Fibroblast of mammary gland (primary cell): ENCODE measurements around the gene GAL3ST3.

Experiments used
- DNase-seq: peaks from one replicate; pipeline ENCODE4 v3.0.0-alpha.2; 2010; ENCODE audit warnings: low read depth
- H3K4me3 ChIP-seq: 2 replicates; pipeline ENCODE4 v1.5.1; 2011; ENCODE audit warnings: low read depth, mild to moderate bottlenecking, low read length, moderate library complexity; ENCODE audit not compliant: control insufficient read depth
- TF ChIP-seq, protein P1 (sequence below): conservative IDR thresholded peaks from 2 replicates; pipeline ENCODE4 v1.5.1; 2011; ENCODE audit warnings: low read depth, low read length, inconsistent platforms; ENCODE audit not compliant: control insufficient read depth, insufficient read depth

Gene GAL3ST3

DNA sequence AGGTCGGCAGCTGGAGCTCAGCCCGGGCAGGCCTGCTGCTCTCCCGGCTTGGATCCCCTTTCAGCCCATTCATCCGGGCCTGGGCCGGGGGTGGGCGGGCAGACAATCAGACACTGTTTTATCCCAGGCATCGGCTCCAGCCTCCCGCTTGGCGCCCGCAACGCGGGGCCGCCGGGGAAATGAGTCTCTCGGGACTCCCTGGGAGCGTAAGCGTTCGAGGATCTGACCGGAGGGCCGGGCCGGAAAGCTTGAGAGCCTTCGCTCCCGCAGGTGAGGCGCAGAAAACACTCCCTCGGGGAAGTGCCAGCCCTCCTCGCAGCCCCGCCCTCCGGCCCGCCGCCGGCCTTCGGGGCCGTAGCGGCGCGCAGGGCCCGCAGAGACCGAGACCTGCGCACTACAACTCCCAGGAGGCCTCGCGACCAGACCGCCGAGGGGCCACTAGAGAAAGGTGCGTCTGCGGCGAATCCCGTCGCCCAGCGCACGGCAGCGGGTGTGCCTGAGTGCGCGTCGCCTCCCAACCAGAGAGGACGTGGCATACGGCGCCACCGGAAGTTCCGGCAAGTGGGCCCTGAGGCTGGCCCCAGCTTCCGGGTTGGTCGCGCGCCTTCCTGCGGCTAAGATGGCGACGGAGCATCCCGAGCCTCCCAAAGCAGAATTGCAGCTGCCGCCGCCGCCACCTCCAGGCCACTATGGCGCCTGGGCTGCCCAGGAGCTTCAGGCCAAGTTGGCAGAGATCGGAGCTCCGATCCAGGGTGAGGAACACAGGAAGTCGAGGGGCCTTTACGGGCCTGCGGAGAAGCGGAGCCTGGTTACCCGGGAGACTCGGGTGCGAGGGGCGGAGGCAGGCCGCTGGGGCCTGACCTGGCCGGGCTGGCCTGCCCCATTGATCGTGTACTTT lies 3.1 kb upstream of the GAL3ST3 start, which contains the start of gene SF3B2:
SF3B2 (plus strand) TSS at position 599 of the 898 bp plus-strand sequence; CDS start at position 620, 21 bp downstream.
- peak; percentile 96 for DNase-seq
- TF ChIP-seq, protein P1, sequence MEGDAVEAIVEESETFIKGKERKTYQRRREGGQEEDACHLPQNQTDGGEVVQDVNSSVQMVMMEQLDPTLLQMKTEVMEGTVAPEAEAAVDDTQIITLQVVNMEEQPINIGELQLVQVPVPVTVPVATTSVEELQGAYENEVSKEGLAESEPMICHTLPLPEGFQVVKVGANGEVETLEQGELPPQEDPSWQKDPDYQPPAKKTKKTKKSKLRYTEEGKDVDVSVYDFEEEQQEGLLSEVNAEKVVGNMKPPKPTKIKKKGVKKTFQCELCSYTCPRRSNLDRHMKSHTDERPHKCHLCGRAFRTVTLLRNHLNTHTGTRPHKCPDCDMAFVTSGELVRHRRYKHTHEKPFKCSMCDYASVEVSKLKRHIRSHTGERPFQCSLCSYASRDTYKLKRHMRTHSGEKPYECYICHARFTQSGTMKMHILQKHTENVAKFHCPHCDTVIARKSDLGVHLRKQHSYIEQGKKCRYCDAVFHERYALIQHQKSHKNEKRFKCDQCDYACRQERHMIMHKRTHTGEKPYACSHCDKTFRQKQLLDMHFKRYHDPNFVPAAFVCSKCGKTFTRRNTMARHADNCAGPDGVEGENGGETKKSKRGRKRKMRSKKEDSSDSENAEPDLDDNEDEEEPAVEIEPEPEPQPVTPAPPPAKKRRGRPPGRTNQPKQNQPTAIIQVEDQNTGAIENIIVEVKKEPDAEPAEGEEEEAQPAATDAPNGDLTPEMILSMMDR, result no peak
- H3K4me3 ChIP-seq, result peak within 1 kb of the TSS; percentile 98

DNA sequence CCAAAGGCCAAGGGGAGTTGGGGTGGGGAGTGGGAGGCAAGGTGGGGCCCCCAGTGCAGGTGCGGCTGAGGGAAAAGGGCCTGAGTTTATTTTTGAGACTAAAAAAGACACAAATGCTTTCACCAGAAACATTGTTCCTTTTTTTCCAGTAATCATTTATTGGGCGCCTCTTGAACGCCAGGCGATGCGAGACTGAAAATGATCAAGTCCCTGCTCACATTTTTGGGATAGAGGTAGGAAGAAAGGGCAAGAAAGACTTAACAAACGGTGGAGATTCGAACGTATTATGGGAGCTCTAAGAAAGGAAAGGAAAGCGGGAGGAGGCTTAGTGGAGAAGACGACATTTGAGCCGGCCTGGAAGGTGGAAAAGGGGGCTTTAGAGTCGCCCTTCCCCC lies 2.4 kb upstream of the GAL3ST3 start:
- TF ChIP-seq, protein P1, result no peak
- no peak for DNase-seq
- H3K4me3 ChIP-seq, result peak overlapping the region; percentile 98

DNA sequence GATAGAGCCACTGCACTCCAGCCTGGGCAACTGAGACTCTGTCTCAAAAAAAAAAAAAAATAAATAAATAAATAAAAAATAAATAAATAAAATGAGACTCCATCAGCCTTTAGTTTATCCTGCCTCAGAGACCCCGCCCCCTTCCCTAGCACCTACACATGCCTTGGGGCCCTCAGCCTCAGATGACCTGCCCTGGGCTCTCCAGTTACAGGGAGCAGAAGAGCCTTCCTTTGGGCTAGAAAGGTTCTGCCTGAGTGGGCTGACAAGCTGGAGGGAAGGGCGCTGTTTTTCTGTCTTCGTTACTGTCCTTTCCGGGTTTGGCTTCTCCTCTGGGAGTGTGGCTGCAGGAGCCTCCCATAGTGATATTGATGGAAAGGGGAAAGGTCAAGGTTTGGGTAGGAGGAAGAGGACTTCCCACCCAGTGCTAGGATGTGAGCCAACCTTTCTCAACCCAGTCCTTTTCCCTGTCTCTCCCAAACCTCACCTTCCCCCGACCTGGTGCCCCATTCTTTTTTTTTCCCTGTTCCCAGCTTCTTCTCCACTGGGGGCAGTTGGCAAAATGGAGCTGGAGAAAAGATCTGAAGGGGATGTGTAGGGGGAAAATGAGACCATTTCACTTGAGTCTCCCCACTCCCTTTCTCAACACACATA lies 1.7 kb upstream of the GAL3ST3 start:
- TF ChIP-seq, protein P1, result no peak
- no peak for DNase-seq
- no peak overlapping the region for H3K4me3 ChIP-seq

DNA sequence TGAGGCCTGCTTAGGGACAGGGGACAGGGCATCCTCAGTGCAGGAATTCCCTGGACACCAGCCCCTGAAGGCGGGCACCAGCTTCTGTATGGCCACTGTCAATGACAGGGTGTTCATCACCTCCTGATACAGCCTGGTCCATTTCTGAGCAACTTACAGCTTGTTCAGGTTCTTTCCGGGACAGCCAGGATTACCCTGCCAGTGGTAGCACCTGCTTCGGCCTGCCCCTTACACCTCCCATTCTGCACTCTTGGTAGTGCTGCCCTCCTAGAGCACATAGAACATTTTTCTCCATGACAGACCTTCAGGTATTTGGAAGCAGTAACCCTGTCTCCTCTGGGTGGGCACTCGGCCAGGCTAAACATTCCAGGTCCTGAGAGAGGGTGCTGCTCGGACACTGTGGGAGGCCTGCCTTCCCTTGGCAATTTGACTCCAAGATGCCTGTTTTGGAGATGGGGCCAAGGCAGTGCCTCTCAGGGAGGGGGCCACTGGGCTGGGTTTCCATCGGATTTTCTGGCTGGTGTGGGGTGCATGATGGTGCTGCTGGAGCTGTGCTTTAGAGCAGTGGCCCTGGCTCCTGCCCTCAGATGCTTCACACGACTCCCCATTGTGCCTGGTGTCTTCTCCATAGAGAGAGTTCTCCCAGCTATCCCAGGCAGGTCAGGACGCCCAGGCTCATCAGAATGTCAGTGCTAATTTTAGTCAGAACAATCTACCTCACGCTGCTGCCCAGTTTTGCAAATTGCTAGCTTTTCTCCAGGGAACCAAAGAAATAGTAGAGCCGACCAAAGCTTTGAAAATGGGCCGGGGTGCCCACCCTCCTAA lies 1.2 kb downstream of the GAL3ST3 start:
- no peak for DNase-seq
- TF ChIP-seq, protein P1, result no peak
- H3K4me3 ChIP-seq, result no peak overlapping the region

DNA sequence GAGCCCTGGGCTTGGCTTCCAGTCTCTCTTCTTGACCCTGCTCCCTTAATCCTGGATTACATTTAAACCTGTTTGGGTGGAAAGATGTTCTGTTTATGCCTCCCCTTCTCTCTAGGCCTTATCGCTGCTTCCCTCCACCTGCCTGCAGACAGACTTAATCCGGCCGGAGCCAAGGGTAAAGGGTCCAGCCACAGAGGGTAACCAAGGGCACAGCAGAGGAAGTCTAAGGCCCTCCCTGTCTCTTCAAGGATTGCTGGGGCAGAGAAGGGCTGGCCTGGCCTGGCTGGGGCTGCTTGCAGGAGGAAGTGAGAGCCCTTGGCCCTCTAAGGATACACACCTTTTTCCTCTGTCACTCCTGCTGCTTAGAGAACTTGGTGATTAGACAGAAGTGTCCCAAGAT lies 2.1 kb downstream of the GAL3ST3 start:
- DNase-seq, result no peak
- TF ChIP-seq, protein P1, result no peak
- H3K4me3 ChIP-seq, result no peak overlapping the region

DNA sequence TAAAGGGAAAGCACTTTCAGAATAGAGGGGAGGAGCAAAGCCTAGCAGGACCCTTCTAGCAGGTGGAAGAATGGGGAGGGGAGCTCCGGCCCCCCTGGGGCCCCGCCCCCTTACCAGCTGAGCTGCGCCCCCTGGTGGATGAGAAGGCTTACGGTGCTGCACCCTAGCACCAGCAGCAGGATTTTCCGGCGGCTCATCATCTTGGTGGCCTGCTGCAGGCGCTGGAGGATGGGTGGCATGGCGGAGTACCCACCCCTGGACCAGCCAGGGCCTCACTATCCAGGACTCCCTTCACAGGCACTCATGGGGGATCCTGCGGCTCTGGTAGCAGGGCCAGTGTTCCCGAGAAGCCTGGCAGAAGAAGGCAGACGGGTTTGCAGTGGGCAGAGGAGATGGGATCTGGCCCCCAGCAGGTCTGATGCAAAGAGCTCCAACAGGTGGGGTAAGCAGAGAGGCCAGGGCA lies 3.8 kb downstream of the GAL3ST3 start:
- no peak overlapping the region for H3K4me3 ChIP-seq
- peak; percentile 68 for DNase-seq
- TF ChIP-seq, protein P1, result peak; percentile 88
